Endothelial cell of hepatic sinusoid (primary cell): Measurements from ENCODE around the gene KRTAP2-4.
"Not testable (repeated sequence)": the region's sequence is repeated elsewhere in the genome, so short reads cannot be mapped to it uniquely, and the experiment has no call there.

Source experiments
- in situ Hi-C: cut with HindIII; loops from 2 replicates; pipeline ENCODE4 v1.10.0; 2017; ENCODE audit warnings: low sequenced_read_pairs

The KRTAP2-4 gene

DNA sequence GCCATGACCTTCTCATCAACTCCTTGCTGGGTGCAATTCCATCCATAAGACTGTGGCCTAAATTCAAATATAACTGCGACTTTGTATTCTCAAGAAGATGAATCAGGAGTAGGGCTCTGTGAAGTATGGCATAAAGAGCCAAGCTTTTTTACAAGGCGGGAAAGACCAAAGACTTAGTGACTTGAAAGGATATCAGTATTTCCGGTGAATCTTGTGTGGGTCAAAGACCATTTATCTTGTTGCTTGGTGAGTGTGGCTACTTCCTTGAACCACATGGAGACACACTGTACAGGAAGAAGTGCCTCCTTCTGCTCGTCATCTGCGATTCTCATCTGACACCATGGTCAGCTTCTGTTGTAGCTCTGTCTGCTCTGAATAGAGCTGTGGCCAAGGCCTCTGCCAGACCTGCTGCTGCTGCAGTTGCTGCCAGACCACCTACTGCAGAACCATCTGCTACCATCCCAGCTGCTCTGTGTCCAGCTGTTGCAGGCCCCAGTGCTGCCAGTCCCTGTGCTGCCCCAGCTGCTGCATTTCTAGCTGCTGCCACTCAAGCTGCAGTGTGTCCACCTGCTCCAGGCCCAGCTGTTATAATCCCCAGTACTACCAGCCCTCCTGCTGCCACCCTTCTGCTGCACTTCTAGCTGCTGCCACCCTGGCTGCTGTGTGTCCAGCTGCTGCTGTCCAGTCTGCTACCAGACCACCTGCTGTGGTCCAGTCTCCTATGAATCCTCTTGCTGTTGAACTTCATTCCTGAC, 6.1 kb upstream of the KRTAP2-4 start:
- in situ Hi-C loops, result no loop called here

- in situ Hi-C loops, result no loop called here
These were observed 3.4 kb upstream of the KRTAP2-4 start for GRCh38 chr17:41069031-41069430.

- in situ Hi-C loops, result no loop called here
These were observed 1.6 kb upstream of the KRTAP2-4 start for GRCh38 chr17:41067281-41067680.

DNA sequence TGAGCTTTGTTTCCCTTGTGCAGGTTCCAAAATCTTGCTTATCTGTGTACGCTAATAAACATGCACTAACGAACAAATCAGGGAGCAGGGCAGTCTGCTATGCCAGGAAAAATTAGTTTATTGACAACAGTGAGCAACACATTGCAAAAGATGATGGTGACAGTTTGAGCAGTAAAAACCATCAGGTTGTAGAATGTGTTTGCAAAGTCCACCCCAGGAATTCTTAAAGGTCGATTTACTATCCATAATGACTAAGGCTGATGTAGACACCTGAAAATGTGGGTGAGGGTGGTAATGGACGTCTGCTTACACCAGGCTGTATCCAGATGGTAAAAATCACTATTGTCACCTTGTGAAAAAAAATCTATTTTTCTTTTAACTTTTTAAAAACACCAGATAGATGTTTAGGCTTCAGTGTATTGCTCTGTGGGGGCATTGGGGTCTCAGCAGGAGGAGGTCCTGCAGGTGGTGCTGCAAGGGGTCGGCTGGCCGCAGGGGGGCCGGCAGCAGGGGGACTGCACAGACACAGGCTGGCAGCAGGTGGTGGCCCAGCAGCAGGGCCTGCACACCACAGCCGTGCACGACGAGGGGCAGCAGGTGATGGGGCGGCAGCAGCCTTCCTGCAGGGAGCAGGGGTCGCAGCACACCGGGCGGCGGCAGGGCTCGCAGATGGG, 526 bp downstream of the KRTAP2-4 start:
- in situ Hi-C loops, result not testable (repeated sequence)

GRCh38 chr17:41064301-41064700, 1.4 kb downstream of the KRTAP2-4 start:
- in situ Hi-C loops, result no loop called here

DNA sequence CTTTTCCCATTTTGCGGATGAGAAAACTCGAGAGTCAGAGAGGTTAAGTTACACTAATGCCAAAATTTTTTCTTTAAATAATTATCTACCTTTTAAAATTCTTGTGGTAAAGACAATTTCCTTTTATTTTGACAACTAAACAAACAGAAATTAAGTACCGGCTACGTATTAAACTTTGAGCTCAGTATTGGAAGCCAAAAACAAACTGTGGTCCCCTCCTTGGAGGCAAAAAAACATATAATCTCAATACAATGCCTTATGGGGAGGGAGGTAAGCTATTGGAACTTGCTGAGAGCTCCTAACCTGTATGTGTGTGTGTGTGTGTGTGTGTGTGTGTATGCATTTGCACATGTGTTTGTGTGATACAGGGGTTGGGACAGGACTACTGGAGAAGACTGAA, 2.2 kb downstream of the KRTAP2-4 start:
- in situ Hi-C loops, result no loop called here

- in situ Hi-C loops, result no loop called here
These were observed 3.7 kb downstream of the KRTAP2-4 start for GRCh38 chr17:41061964-41062363.

DNA sequence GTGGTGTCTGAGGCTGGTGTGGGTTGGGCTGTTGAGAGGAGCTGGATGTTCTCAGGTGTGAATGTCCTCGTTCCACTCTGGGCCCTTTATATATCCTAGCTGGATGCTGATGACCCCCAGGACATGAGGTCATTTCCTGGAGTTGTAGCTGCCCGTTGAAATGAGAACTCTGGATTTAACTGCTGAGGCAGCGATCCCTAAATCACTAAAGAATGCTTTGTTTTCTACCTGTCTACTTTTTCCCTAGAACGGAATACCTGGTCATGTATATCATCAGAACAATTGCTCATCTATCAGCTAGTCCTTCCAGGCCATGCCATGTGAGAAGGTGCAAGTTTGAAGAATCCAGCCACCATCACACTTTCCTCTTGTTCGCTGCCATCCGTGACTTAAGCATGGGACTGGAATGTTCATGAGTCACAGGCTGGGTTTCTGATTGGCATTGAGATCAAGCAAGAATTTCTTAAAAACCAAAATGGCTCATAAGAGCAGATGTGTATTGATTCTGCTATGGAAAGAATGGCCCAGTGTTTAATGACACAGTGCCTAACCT, 5.6 kb downstream of the KRTAP2-4 start, which contains the start of gene KRTAP2-3:
KRTAP2-3 (minus strand) TSS at position 63 of the 553 bp plus-strand sequence. CDS start 64 bp downstream, outside the sequence.
- in situ Hi-C loops, result no loop called here

DNA sequence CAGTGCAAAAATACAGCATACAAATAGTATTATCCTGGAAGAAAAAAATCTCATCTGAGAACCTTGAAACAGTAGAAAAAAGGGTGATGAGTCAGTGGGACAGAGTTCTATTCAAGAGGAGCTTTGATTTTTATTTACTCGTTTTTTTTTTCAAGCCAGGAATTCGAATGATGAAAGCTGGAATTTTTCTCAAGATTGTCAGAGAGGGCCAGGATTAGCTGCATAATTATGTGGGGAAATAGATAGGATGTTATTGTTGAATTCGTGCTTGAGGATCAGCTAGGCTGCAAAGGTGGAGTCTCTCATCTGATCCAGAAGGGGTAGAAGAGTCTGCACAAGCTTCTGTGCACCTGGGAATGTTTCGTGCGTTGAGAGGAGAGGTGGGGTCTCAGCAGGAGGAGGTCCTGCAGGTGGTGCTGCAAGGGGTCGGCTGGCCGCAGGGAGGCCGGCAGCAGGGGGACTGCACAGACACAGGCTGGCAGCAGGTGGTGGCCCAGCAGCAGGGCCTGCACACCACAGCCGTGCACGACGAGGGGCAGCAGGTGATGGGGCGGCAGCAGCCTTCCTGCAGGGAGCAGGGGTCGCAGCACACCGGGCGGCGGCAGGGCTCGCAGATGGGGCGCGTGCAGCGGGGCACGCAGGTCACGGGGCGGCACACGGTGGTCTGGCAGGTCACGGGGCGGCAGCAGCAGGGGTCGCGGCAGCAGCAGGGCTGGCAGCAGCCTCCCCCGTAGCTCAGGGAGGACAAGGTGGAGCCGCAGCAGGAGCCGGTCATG, 6.2 kb downstream of the KRTAP2-4 start:
- in situ Hi-C loops, result not testable (repeated sequence)

GRCh38 chr17:41058741-41059140, 6.9 kb downstream of the KRTAP2-4 start:
- in situ Hi-C loops, result no loop called here

- in situ Hi-C loops, result no loop called here
These were observed 8.1 kb downstream of the KRTAP2-4 start for GRCh38 chr17:41057547-41057946.

DNA sequence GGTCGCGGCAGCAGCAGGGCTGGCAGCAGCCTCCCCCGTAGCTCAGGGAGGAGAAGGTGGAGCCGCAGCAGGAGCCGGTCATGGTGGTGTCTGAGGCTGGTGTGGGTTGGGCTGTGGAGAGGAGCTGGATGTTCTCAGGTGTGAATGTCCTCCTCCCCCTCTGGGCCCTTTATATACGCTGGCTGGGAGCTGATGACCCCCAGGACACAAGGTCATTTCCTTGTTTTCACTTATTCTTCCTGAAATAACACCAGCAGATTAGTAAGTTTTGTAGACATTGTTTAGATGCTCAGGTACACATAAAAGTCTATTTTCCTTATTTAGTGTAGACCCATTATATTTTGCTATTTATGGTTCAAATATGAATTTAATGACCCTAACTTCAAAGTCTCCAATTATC, 10.5 kb downstream of the KRTAP2-4 start, which contains the start of gene KRTAP2-2:
KRTAP2-2 (minus strand) TSS at position 101 of the 400 bp plus-strand sequence; CDS start at position 82, 19 bp downstream.
- in situ Hi-C loops, result not testable (repeated sequence)

DNA sequence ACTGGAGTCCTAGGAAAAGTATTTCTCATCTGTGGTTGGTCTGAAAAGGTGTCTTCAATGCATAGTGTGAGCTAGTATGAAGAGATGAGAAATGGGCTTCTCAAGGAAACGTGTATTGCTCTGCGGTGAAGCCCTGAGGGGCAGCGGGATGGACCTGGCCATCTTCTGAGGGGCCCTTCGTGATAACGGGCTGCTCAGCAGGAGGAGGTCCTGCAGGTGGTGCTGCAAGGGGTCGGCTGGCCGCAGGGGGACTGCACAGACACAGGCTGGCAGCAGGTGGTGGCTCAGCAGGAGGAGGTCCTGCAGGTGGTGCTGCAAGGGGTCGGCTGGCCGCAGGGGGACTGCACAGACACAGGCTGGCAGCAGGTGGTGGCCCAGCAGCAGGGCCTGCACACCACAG, 11.1 kb downstream of the KRTAP2-4 start:
- in situ Hi-C loops, result not testable (repeated sequence)

DNA sequence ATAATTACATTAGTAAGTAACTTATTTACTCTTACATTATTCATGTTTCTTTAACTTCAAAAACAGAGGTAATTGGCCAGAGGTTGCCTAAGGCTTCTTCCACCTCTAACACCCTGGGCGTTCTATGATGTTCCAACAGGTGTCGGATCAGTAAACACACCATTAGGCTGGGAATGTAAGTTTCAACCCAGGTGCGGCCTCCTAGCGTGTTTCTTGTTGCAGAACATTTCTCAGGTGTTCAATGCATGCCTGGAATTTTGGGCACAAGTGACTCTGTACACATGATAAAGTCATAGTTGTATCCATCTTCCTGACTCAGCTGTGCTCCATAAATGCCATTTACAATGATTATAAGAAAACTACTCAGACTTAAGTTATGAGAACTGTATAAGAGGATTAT, 11.7 kb downstream of the KRTAP2-4 start:
- in situ Hi-C loops, result no loop called here

DNA sequence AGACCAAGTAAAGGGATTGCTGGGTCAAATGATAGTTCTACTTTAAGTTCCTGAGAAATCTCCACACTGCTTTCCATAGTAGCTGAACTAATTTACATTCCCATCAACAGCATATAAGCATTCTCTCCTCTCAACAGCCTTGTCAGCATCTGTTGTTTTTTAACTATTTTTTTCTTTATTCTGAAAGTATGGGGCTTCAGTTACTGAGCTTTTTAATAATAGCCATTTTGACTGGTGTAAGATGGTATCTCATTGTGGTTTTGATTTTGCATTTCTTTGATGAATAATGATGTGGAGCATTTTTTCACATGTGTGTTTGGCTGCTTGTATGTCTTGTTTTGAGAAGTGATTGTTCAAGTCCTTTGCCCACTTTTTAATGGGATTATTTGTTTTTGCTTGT, 13.1 kb downstream of the KRTAP2-4 start:
- in situ Hi-C loops, result no loop called here

DNA sequence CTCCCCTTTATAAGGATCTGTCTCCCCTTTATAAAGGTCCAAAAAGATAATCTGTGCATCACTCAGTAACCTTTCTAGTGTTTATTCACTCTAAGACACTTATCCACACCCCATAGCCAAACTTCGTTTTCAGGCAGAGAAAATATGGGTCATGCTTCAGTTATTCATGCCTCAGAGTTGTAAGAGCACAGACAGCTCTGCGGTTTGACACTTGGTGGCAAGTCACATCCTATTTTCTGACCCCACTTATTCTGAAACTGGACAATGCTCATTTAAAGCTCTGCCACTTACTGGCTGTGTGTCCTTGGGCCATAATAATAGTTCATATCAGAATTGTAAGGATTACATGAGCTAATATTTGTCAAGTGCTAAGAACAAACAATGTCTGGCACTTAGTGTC, 16.6 kb downstream of the KRTAP2-4 start:
- in situ Hi-C loops, result no loop called here

- in situ Hi-C loops, result no loop called here
These were observed 17.2 kb downstream of the KRTAP2-4 start for GRCh38 chr17:41048441-41048840.

DNA sequence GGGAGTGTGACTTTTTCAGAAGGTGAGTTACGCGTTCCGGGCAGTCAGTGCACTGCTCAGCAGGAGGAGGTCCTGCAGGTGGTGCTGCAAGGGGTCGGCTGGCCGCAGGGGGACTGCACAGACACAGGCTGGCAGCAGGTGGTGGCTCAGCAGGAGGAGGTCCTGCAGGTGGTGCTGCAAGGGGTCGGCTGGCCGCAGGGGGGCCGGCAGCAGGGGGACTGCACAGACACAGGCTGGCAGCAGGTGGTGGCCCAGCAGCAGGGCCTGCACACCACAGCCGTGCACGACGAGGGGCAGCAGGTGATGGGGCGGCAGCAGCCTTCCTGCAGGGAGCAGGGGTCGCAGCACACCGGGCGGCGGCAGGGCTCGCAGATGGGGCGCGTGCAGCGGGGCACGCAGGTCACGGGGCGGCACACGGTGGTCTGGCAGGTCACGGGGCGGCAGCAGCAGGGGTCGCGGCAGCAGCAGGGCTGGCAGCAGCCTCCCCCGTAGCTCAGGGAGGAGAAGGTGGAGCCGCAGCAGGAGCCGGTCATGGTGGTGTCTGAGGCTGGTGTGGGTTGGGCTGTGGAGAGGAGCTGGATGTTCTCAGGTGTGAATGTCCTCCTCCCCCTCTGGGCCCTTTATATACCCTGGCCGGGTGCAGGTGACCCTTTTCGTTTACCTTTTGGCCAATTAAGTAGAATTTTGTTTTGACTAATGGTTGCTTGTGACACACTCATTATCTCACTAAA, 18.8 kb downstream of the KRTAP2-4 start, which contains the start of gene KRTAP2-1:
KRTAP2-1 (minus strand) TSS at position 582 of the 731 bp plus-strand sequence; CDS start at position 533, 49 bp downstream.
- in situ Hi-C loops, result not testable (repeated sequence)

DNA sequence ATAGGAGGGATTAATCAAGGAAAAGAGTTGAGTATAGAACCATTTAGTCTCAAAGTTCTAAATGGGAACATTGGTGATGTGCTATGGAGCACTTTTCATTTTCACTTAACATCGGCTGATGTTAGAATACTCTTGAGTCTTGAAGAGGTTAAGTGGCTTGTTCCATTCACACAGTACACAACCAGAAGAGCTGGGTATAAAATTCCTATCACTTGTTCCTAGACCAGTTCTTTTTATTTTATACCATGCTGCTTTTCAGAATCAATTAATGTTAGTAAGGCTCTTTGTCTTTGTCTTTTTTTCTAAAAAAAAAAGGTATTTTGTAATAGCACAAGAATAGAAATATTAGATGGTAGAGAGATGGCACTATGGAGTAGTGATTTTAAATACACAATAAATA, 22.7 kb downstream of the KRTAP2-4 start:
- in situ Hi-C loops, result no loop called here
